GM13976 (cell line): Measurements from ENCODE around the gene MOGAT3.

ENCODE experiments used
- DNase-seq: peaks from one replicate; pipeline ENCODE4 v3.0.0; 2012; ENCODE audit warnings: low spot score
- CTCF ChIP-seq: IDR thresholded peaks from 2 replicates; pipeline ENCODE4 v1.5.1; 2012; ENCODE audit warnings: borderline replicate concordance, mild to moderate bottlenecking; ENCODE audit not compliant: insufficient read depth; ENCODE audit errors: extremely low read depth, missing control alignments, control extremely low read depth
- in situ Hi-C: fragments of 300-500 bp; cut with MboI; formaldehyde crosslinking; loops from one replicate; pipeline ENCODE4 v1.12.0; 2022; ENCODE audit warnings: low sequenced_read_pairs, mixed read lengths, inconsistent platforms; ENCODE audit not compliant: unreplicated experiment

MOGAT3 gene

GRCh38 chr7:101200862-101201599 is at the start of gene MOGAT3:
Gene MOGAT3 (minus strand): TSS chr7:101201036. CDS start chr7:101200854, 182 bp downstream.
- TF ChIP-seq CTCF, result no peak
- in situ Hi-C loops, result no loop called here
- no peak for DNase-seq

- peak; percentile 60 for DNase-seq
- no peak for TF ChIP-seq CTCF
- in situ Hi-C loops, result no loop called here
Measured at GRCh38 chr7:101250324-101250723, 49.5 kb upstream of the MOGAT3 start.

GRCh38 chr7:101248276-101248675 is 47.4 kb upstream of the MOGAT3 start:
- TF ChIP-seq CTCF, result no peak
- in situ Hi-C loops, result no loop called here
- no peak for DNase-seq

- TF ChIP-seq CTCF, result no peak
- in situ Hi-C loops, result no loop called here
- no peak for DNase-seq
Measured at GRCh38 chr7:101245147-101245668, 44.4 kb upstream of the MOGAT3 start.

- DNase-seq, result peak; percentile 94
- in situ Hi-C loops, result no loop called here
- TF ChIP-seq CTCF, result peak; percentile 96
Measured at GRCh38 chr7:101244375-101245146, 43.7 kb upstream of the MOGAT3 start, which contains the start of gene FIS1. Gene FIS1 (minus strand): TSS chr7:101245081. CDS start chr7:101245004, 77 bp downstream.

GRCh38 chr7:101243646-101244374 is 43.0 kb upstream of the MOGAT3 start:
- in situ Hi-C loops, result no loop called here
- peak; percentile 18 for DNase-seq
- no peak for TF ChIP-seq CTCF
